ENCODE measurements around the gene FXYD6.

DNA sequence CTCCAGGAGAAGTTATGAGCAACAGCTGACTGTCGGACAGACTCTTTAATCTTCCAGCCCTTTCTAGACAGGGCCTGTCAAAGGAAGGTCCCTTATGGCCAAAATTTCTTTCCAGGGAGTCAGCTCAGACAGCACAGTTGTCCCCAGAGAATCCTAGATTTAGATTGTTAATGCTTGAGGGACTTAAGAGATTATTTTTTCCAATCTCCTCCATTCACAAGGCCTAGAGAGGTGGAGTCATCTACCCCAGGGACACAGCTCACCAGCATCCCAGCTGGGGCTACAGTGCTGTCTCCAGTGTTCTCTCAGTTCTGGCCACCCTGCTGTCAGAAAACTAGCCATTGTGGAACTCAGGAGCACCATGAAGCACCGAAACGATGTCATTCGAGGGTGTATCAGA is 87.2 kb downstream of the FXYD6 start:
- TF ChIP-seq, protein P1, sequence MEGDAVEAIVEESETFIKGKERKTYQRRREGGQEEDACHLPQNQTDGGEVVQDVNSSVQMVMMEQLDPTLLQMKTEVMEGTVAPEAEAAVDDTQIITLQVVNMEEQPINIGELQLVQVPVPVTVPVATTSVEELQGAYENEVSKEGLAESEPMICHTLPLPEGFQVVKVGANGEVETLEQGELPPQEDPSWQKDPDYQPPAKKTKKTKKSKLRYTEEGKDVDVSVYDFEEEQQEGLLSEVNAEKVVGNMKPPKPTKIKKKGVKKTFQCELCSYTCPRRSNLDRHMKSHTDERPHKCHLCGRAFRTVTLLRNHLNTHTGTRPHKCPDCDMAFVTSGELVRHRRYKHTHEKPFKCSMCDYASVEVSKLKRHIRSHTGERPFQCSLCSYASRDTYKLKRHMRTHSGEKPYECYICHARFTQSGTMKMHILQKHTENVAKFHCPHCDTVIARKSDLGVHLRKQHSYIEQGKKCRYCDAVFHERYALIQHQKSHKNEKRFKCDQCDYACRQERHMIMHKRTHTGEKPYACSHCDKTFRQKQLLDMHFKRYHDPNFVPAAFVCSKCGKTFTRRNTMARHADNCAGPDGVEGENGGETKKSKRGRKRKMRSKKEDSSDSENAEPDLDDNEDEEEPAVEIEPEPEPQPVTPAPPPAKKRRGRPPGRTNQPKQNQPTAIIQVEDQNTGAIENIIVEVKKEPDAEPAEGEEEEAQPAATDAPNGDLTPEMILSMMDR (IDR thresholded peaks at IDR 0.05), result no peak
- no peak for TF ChIP-seq POLR2A (IDR thresholded peaks at IDR 0.05)
